Activated CD8-positive, alpha-beta memory T cell treated with anti-CD3 and anti-CD28 coated beads, Interleukin-2, amount 50 U/mL, for 48 hours (primary cell): ENCODE results near the gene PPP1R3D.
"Not testable (repeated sequence)": the region's sequence is repeated elsewhere in the genome, so short reads cannot be mapped to it uniquely, and the experiment has no call there.

ENCODE experiments used
- DNase-seq: peaks from one replicate; pipeline ENCODE4 v3.0.0-alpha.2; 2020

PPP1R3D gene

GRCh38 chr20:59908855-59909254 lies 31.2 kb downstream of the PPP1R3D start:
- no peak for DNase-seq

DNA sequence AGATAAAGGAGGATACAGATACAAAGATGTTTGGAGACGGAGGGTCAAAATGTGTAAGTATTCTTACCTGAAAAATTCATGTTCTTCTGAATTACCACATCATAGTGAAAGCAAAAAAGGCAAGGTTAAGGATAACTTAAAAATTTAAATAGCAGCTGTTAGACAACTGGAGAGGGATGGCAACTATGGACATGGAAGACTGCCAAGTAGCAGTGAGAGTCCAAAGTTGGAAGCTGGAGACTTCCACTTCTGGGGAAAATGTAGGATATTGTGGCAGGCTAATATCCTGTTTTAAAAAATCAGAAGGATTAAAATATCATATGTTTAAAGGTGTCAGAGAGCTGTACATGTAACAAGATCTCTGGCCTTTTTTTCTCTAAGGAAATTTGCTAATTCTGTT lies 36.5 kb downstream of the PPP1R3D start:
- no peak for DNase-seq

GRCh38 chr20:59902470-59902869 lies 37.6 kb downstream of the PPP1R3D start:
- no peak for DNase-seq

GRCh38 chr20:59895908-59896307 lies 44.2 kb downstream of the PPP1R3D start:
- no peak for DNase-seq

GRCh38 chr20:59891581-59891980 lies 48.5 kb downstream of the PPP1R3D start:
- DNase-seq = no peak

GRCh38 chr20:59890035-59890434 lies 50.1 kb downstream of the PPP1R3D start:
- not testable (repeated sequence) for DNase-seq

DNA sequence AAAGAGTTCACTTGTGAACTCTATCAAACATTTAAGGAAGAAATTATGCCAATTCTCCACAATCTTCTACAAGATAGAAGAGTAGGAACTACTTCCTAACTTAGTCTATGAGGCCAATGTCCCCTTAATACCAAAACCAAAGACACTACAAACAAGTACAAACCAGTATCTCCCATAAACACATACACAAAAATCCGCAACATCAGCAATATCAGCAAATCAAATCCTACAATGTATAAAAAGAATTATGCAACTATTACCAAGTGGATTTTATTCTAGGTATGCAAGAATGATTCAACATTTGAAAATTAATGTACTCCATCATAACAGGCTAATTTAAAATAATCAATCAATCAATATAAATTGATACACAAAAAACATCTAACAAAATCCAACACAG lies 52.1 kb downstream of the PPP1R3D start:
- DNase-seq = no peak
